Activated naive CD8-positive, alpha-beta T cell treated with anti-CD3 and anti-CD28 coated beads, Interleukin-2, amount 10 ng/mL, durations not matched to agents 7 days and 5 days (primary cell): ENCODE data around the gene FOXR2. TPM values are rescaled to one million over a fixed set of nuclear protein-coding genes. Genes with fewer than 3 reads are reported as not detected.

ENCODE experiments used
- ATAC-seq: fragments of 150-1000 bp; cut with Tn5 transposase; one replicate; pipeline ENCODE4 v1.10.0; 2021; ENCODE audit warnings: low read depth, moderate library complexity
- POLR2A ChIA-PET: fragments of 350-600 bp; sonication (Branson Sonifier 250); formaldehyde crosslinking; loops from one replicate; lab custom pipeline; 2021; ENCODE audit warnings: antibody characterized with exemption; lab: Charles Lee
- DNase-seq: peaks from one replicate; pipeline ENCODE4 v3.0.0; 2021
- H3K27ac Mint-ChIP-seq: one replicate; pipeline ENCODE4 v1.8.0; 2022; ENCODE audit warnings: mild to moderate bottlenecking, mixed read lengths
- H3K27me3 Mint-ChIP-seq: one replicate; pipeline ENCODE4 v1.8.0; 2022; ENCODE audit warnings: mild to moderate bottlenecking, moderate library complexity, mixed read lengths
- H3K36me3 Mint-ChIP-seq: one replicate; pipeline ENCODE4 v1.8.0; 2021; ENCODE audit warnings: mild to moderate bottlenecking, mixed read lengths
- H3K4me1 Mint-ChIP-seq: one replicate; pipeline ENCODE4 v1.8.0; 2021; ENCODE audit warnings: mixed read lengths
- H3K4me3 Mint-ChIP-seq: one replicate; pipeline ENCODE4 v1.8.0; 2022; ENCODE audit warnings: mild to moderate bottlenecking, moderate library complexity, mixed read lengths
- H3K9me3 Mint-ChIP-seq: one replicate; pipeline ENCODE4 v1.8.0; 2021; ENCODE audit warnings: mixed read lengths
- total RNA-seq, 2 experiments: library from RNA; stranded (reverse); gene quantifications; one replicate each; pipeline ENCODE4 v1.2.3, GENCODE V29; 2021

Gene FOXR2, protein sequence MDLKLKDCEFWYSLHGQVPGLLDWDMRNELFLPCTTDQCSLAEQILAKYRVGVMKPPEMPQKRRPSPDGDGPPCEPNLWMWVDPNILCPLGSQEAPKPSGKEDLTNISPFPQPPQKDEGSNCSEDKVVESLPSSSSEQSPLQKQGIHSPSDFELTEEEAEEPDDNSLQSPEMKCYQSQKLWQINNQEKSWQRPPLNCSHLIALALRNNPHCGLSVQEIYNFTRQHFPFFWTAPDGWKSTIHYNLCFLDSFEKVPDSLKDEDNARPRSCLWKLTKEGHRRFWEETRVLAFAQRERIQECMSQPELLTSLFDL
- total RNA-seq: not detected

DNA sequence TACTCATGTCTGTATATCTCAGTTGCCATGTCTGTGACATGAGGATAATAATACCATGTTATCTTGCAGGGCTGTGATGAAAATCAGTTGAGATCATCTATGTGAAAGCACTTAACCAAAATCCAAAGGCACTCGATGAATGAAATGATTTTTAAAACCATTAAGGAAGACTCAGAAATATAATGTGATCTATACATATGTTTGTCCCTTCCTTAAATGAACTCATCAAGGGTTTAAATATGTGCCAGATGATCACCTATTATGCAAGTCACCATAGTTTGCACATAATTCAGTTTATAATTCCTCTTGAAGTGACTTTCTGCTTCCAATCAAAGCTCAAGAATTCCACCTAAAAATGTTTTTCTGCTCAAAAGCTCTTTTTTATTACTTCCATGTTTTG is at the start of gene FOXR2:
TSS of gene FOXR2 (plus strand) at position 301 of the 400 bp plus-strand sequence. CDS start 312 bp downstream, outside the sequence.
- Mint-ChIP-seq H3K36me3 (no peaks in the 10 kb centered on the region), H3K27me3 (peaks cover 2% of the 10 kb centered on the region), H3K4me3 (no peak within 1 kb of the TSS), H3K4me1 (no peaks in the 10 kb centered on the region), H3K27ac (no peak within 1 kb of the TSS), H3K9me3 (peaks cover 5% of the 10 kb centered on the region)
- ATAC-seq (no peak), DNase-seq (no peak)
- POLR2A ChIA-PET: no interaction called here

GRCh38 chrX:55579115-55579514 is 44.1 kb upstream of the FOXR2 start:
- Mint-ChIP-seq H3K4me3 (no peak overlapping the region), H3K36me3 (no peaks in the 10 kb centered on the region), H3K9me3 (peaks cover 5% of the 10 kb centered on the region), H3K4me1 (no peaks in the 10 kb centered on the region), H3K27me3 (no peaks in the 10 kb centered on the region), H3K27ac (no peak overlapping the region)
- DNase-seq (no peak), ATAC-seq (no peak)
- POLR2A ChIA-PET: no interaction called here

- H3K27me3 Mint-ChIP-seq: no peaks in the 10 kb centered on the region
- no peak overlapping the region for H3K4me3 Mint-ChIP-seq
- H3K27ac Mint-ChIP-seq: no peak overlapping the region
- H3K4me1 Mint-ChIP-seq: no peaks in the 10 kb centered on the region
- peaks cover 5% of the 10 kb centered on the region for H3K9me3 Mint-ChIP-seq
- no peak for DNase-seq
- H3K36me3 Mint-ChIP-seq: no peaks in the 10 kb centered on the region
- POLR2A ChIA-PET: no interaction called here
- ATAC-seq: no peak
Observed at GRCh38 chrX:55582447-55582846, 40.8 kb upstream of the FOXR2 start.

DNA sequence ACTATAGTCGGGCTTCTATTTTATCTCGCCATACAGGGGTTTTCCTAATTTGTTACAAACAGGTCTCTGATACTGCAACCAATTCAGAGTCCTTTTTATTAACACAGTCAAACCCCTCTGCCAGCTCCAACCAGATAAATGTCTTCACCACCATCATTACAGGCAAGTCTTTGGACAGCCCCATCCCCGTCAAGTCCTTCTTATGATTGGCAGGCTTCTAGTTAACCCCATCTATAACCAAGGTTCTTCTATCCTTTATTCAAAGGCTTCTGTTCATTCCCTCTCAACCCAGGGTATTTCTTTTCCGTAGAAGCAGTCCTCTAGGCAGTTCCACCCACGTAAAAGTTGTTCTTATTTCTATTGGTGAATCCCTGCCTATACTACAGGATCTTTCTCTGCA is 29.9 kb upstream of the FOXR2 start:
- no peaks in the 10 kb centered on the region for H3K9me3 Mint-ChIP-seq
- POLR2A ChIA-PET: no interaction called here
- H3K4me3 Mint-ChIP-seq: no peak overlapping the region
- H3K36me3 Mint-ChIP-seq: no peaks in the 10 kb centered on the region
- ATAC-seq: no peak
- no peaks in the 10 kb centered on the region for H3K4me1 Mint-ChIP-seq
- DNase-seq: no peak
- H3K27me3 Mint-ChIP-seq: no peaks in the 10 kb centered on the region
- no peak overlapping the region for H3K27ac Mint-ChIP-seq

DNA sequence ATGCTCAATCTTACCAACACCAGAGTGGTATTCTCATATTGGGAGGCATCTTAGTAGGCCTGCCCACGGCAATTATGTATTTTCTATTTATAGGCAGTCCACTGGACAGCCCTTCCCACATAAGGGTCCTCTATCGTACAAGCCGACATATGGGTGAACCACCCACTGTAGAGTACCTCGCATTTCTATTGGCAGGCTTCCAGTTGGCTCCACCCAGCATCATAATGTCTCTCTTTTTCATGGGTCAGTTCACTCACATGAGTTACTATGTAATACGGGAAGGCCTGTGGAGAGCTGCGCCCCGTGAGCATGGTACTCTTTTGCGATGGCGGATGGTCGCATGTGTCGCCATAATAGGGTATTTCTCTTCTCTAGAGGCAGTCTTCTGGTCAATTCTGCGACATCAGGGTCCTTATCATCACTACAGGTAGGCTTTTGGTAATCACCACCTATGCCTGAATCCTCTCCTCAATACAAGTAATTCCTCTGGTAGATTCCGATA is 29.4 kb upstream of the FOXR2 start:
- H3K9me3 Mint-ChIP-seq: no peaks in the 10 kb centered on the region
- no peak overlapping the region for H3K4me3 Mint-ChIP-seq
- ATAC-seq: no peak
- no peak overlapping the region for H3K27ac Mint-ChIP-seq
- no peak for DNase-seq
- H3K27me3 Mint-ChIP-seq: no peaks in the 10 kb centered on the region
- no peaks in the 10 kb centered on the region for H3K4me1 Mint-ChIP-seq
- POLR2A ChIA-PET: no interaction called here
- no peaks in the 10 kb centered on the region for H3K36me3 Mint-ChIP-seq

- POLR2A ChIA-PET: no interaction called here
- Mint-ChIP-seq H3K9me3 (peaks cover 1% of the 10 kb centered on the region), H3K4me3 (no peak overlapping the region), H3K27ac (no peak overlapping the region), H3K4me1 (no peaks in the 10 kb centered on the region), H3K27me3 (no peaks in the 10 kb centered on the region), H3K36me3 (no peaks in the 10 kb centered on the region)
- no peak for DNase-seq
- ATAC-seq: no peak
Observed at GRCh38 chrX:55598333-55598732, 24.9 kb upstream of the FOXR2 start.

DNA sequence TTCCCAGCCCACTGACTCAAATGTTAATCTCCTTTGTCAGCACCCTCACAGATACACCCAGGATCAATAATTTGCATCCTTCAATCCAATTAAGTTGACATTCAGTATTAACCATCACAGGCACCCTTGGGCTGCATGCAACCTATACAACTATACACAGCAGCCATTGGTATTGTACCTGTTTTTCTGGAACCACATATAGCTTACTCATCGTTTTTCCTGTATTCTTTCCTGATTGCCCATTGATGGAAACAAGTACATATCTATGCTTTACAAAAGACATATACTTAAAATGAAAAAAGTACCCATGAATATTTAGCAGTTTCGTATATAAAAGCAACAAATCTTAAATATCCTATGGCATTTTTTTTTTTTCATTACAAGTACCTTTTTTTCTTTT is 3.7 kb upstream of the FOXR2 start:
- ATAC-seq (no peak), DNase-seq (no peak)
- Mint-ChIP-seq H3K36me3 (no peaks in the 10 kb centered on the region), H3K27ac (no peak overlapping the region), H3K27me3 (peaks cover 2% of the 10 kb centered on the region), H3K9me3 (peaks cover 5% of the 10 kb centered on the region), H3K4me3 (no peak overlapping the region), H3K4me1 (no peaks in the 10 kb centered on the region)
- POLR2A ChIA-PET: no interaction called here

DNA sequence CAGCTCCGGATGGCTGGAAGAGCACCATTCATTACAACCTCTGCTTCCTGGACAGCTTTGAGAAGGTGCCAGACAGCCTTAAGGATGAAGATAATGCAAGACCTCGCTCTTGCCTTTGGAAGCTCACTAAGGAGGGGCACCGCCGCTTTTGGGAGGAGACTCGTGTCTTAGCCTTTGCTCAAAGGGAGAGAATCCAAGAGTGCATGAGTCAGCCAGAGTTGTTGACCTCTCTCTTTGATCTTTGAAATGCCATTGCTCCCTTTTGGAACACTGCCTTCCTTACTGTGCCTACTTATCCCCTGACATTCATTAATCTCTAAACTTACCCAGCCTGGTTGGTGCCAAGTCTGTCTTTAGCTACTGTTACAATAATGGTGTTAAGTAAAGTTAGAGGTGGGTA is 1.2 kb downstream of the FOXR2 start:
- H3K36me3 Mint-ChIP-seq: no peaks in the 10 kb centered on the region
- POLR2A ChIA-PET: no interaction called here
- no peak overlapping the region for H3K4me3 Mint-ChIP-seq
- H3K27ac Mint-ChIP-seq: no peak overlapping the region
- H3K4me1 Mint-ChIP-seq: no peaks in the 10 kb centered on the region
- peaks cover 2% of the 10 kb centered on the region for H3K27me3 Mint-ChIP-seq
- ATAC-seq (no peak), DNase-seq (no peak)
- peaks cover 8% of the 10 kb centered on the region for H3K9me3 Mint-ChIP-seq

DNA sequence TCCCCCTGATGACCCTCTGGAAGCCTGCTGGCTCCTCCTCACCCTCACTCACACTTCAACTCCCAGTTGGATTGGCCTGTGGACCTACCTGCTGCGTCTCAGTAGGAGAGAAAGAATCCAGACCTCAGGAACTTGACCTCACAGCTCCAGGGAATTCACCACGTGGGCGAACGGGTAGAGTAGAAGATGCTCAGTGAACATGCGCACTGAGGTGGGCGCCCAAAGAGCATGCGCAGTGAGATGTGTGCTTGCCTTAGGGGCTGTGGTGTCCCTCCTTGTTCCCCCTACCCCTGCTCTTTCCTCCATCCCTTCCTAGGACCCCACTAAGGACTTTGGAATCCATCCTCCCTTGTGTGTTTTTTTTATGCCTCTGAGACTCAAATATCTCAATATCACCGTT is 12.9 kb downstream of the FOXR2 start:
- peaks cover 2% of the 10 kb centered on the region for H3K9me3 Mint-ChIP-seq
- H3K4me1 Mint-ChIP-seq: no peaks in the 10 kb centered on the region
- no peak for DNase-seq
- H3K27me3 Mint-ChIP-seq: no peaks in the 10 kb centered on the region
- H3K4me3 Mint-ChIP-seq: no peak overlapping the region
- POLR2A ChIA-PET: no interaction called here
- H3K27ac Mint-ChIP-seq: no peak overlapping the region
- no peak for ATAC-seq
- no peaks in the 10 kb centered on the region for H3K36me3 Mint-ChIP-seq

- no peaks in the 10 kb centered on the region for H3K4me1 Mint-ChIP-seq
- H3K9me3 Mint-ChIP-seq: peaks cover 2% of the 10 kb centered on the region
- H3K36me3 Mint-ChIP-seq: no peaks in the 10 kb centered on the region
- H3K27ac Mint-ChIP-seq: no peak overlapping the region
- H3K4me3 Mint-ChIP-seq: no peak overlapping the region
- DNase-seq (no peak), ATAC-seq (no peak)
- POLR2A ChIA-PET: no interaction called here
- no peaks in the 10 kb centered on the region for H3K27me3 Mint-ChIP-seq
Observed at GRCh38 chrX:55638933-55639332, 15.7 kb downstream of the FOXR2 start.

DNA sequence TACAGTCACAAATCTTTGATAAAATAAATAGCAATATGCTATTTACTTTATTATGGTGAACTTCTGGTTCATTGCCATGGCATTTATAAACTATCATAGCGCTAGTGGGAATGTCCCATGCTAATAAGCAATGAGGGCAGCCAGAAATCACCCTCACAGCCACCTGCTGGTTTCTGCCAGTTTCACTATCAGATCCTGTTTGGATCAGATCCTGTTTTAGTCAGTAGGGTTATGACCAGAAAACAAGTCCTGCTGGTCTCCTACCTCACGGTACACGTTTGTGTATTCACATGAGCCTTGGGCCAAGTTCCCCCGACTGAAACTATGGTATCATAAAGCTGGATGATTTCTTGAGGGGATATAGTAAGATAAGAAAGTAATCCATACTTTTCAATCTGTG is 17.7 kb downstream of the FOXR2 start:
- no peak for DNase-seq
- H3K27ac Mint-ChIP-seq: no peak overlapping the region
- no peaks in the 10 kb centered on the region for H3K36me3 Mint-ChIP-seq
- peaks cover 2% of the 10 kb centered on the region for H3K9me3 Mint-ChIP-seq
- H3K4me1 Mint-ChIP-seq: no peaks in the 10 kb centered on the region
- ATAC-seq: no peak
- POLR2A ChIA-PET: no interaction called here
- H3K4me3 Mint-ChIP-seq: no peak overlapping the region
- no peaks in the 10 kb centered on the region for H3K27me3 Mint-ChIP-seq

- Mint-ChIP-seq H3K4me3 (no peak overlapping the region), H3K9me3 (no peaks in the 10 kb centered on the region), H3K4me1 (no peaks in the 10 kb centered on the region), H3K27me3 (no peaks in the 10 kb centered on the region), H3K27ac (no peak overlapping the region), H3K36me3 (no peaks in the 10 kb centered on the region)
- POLR2A ChIA-PET: no interaction called here
- no peak for DNase-seq
- no peak for ATAC-seq
Observed at GRCh38 chrX:55648434-55648833, 25.2 kb downstream of the FOXR2 start.

- POLR2A ChIA-PET: no interaction called here
- Mint-ChIP-seq H3K27me3 (no peaks in the 10 kb centered on the region), H3K27ac (peak overlapping the region; percentile 16), H3K4me3 (no peak overlapping the region), H3K9me3 (no peaks in the 10 kb centered on the region), H3K4me1 (no peaks in the 10 kb centered on the region), H3K36me3 (no peaks in the 10 kb centered on the region)
- DNase-seq: no peak
- no peak for ATAC-seq
Observed at GRCh38 chrX:55659931-55660330, 36.7 kb downstream of the FOXR2 start.

DNA sequence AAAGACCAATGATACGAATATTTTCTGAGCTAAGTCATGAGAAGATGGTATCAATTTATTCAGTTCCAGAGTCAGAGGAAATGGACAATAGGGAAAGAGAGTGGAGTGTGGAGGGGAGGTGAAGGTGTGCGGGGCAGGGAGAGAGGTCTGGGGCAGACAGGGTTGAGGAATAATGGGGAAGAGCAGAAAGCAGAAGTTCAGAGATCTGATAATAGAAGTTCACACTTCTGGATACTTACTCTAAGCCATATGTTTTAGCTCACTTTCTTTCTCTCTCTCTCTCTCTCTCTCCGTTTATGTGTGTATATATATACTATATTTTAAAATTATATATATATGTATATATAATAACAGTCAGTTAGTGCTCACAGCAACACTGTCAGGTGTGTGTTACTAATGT is 40.4 kb downstream of the FOXR2 start:
- Mint-ChIP-seq H3K27me3 (no peaks in the 10 kb centered on the region), H3K36me3 (no peaks in the 10 kb centered on the region), H3K4me1 (no peaks in the 10 kb centered on the region), H3K4me3 (no peak overlapping the region), H3K27ac (no peak overlapping the region), H3K9me3 (no peaks in the 10 kb centered on the region)
- no peak for DNase-seq
- POLR2A ChIA-PET: no interaction called here
- ATAC-seq: no peak
